ENCODE data around the gene KCNK4.

The KCNK4 gene

GRCh38 chr11:64331569-64332371 is 40.7 kb downstream of the KCNK4 start:
- no peak for DNase-seq

- DNase-seq, result no peak
These were observed 42.5 kb downstream of the KCNK4 start for GRCh38 chr11:64333556-64333955.

GRCh38 chr11:64334764-64335735 is 43.9 kb downstream of the KCNK4 start:
- no peak for DNase-seq

- DNase-seq, result no peak
These were observed 46.6 kb downstream of the KCNK4 start for GRCh38 chr11:64337538-64338249.

- no peak for DNase-seq
These were observed 47.6 kb downstream of the KCNK4 start for GRCh38 chr11:64338716-64339115.

GRCh38 chr11:64339286-64339685 is 48.2 kb downstream of the KCNK4 start:
- DNase-seq, result no peak

- DNase-seq, result no peak
These were observed 48.8 kb downstream of the KCNK4 start, which contains the start of gene CCDC88B for GRCh38 chr11:64339754-64340408. TSS of gene CCDC88B (plus strand) at chr11:64340204. CDS start at chr11:64340267, 63 bp downstream.

- DNase-seq, result no peak
These were observed 49.7 kb downstream of the KCNK4 start for GRCh38 chr11:64340671-64341335.

- no peak for DNase-seq
These were observed 50.3 kb downstream of the KCNK4 start for GRCh38 chr11:64341429-64341828.

- no peak for DNase-seq
These were observed 51.0 kb downstream of the KCNK4 start for GRCh38 chr11:64341851-64342791.

GRCh38 chr11:64342869-64343745 is 52.0 kb downstream of the KCNK4 start:
- DNase-seq, result no peak

GRCh38 chr11:64343767-64344559 is 52.9 kb downstream of the KCNK4 start:
- no peak for DNase-seq

- no peak for DNase-seq
These were observed 53.7 kb downstream of the KCNK4 start for GRCh38 chr11:64344787-64345186.

- DNase-seq, result no peak
These were observed 56.2 kb downstream of the KCNK4 start for GRCh38 chr11:64347193-64347867.

- no peak for DNase-seq
These were observed 57.4 kb downstream of the KCNK4 start for GRCh38 chr11:64348383-64349024.

GRCh38 chr11:64349025-64349387 is 57.9 kb downstream of the KCNK4 start:
- no peak for DNase-seq

GRCh38 chr11:64349404-64349803 is 58.3 kb downstream of the KCNK4 start:
- no peak for DNase-seq
